ENCODE results near the gene PKD1L1.
A peak's percentile ranks its signal among the peaks of the same experiment; 100 is the strongest.
"Not testable (repeated sequence)": the region's sequence is repeated elsewhere in the genome, so short reads cannot be mapped to it uniquely, and the experiment has no call there.

Gene PKD1L1

GRCh38 chr7:47962262-47962661, 14.0 kb upstream of the PKD1L1 start:
- DNase-seq = no peak

DNA sequence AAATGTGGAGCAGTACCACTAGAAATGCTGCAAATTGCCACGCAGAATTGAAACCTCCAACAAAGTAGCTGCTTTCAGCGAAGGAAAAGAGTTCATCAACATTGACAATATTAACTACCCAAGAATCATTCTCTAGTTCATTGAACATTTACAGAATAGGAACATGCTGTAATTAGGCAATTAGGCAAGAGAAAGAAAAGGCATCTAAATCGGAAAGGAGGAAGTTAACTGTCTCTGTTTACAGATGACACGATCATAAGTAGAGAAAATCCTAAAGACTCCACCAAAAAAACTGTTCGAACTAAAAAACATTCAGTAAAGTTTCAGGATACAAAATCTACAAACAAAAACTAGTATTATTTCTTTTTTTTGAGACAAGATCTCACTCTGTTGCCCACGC, 8.9 kb upstream of the PKD1L1 start:
- no peak for DNase-seq

DNA sequence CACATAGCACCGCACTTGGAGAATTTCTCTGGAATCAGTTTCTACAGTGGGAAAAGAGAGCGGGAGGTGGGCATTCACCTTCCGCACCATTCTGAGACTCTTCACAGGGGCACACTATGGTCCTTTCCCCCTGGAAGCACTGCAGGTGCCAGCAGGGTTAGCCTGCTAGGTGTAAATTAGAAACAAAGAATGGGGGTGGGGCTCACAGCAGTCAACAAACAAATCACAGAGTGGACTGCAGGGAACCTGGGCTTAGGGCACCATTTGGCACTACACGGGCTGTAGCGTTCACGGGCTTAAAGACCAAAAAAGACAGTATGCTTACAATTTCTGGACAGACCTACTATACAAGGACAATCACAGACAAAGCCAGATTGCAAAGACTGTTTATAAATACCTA, 8.0 kb upstream of the PKD1L1 start:
- DNase-seq = no peak

DNA sequence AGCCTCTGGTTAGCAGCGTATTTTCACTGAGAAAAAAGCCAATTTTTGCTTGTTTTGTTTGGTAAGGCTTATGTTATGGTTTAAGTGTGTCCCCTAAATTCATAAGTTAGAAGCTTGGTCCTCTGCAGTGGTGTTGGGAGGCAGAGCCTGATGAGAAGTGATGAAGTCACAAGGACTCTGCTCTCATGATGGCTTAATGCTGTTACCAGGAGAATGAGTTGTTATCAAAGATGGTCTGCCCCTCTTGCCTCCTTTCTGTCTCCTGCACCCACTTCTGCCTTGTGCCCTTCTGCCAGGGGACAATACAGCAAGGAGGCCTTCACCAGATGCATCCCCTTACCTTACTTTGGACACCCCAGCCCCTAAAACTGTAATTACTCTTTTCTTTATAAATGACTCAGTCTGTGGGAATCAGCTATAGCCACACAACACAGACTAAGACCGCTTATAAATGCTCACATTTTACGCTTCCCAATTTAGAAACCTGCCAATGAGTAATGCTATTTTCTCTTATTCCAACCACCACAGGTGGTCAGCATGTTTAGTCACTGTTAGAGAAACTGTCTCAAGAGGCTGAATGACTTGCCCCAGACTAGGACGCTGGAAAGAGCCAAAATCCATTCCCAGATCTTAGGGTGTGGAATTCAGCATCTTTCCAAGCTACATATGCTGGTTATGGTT, 6.1 kb upstream of the PKD1L1 start:
- DNase-seq = no peak

DNA sequence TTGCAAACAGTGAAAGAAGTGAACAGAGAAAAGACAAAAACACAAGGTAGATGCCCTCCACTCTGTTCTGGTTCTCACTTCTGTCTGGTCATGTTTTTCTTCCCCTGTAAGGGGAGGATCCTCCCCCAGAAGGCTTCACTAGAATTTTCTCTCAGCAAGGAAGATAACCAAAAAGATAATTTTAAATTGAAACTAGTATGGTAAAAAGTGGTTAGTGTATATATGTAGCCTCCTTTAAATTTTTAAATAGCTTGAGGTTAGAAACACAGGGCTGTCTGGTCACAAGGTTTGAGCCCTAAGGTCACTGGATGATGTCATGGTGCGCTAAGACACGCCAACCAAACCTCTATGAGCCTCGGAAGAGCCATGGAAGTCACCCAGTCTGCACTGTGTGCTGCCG, 5.6 kb upstream of the PKD1L1 start:
- no peak for DNase-seq

- no peak for DNase-seq
Observed at GRCh38 chr7:47952224-47952623, 4.0 kb upstream of the PKD1L1 start.

DNA sequence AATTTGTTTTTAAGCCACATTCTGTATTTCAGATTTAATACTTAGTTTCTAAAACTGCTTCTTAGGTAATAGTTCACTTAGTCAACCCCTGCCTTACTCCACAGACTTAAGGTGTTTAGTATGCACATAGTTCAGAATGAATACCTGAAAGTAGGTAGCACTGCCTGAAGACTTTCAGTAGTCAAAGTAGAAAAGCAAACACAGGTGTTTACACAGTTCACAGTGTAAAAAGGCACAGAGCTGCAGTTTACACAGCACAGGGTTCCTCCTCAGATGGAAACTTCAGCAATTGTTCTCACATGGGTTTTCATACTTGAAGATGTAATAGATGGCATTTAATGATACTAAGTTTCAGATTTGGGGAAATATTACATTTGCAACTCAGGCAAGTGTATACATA, 3.1 kb upstream of the PKD1L1 start:
- no peak for DNase-seq

DNA sequence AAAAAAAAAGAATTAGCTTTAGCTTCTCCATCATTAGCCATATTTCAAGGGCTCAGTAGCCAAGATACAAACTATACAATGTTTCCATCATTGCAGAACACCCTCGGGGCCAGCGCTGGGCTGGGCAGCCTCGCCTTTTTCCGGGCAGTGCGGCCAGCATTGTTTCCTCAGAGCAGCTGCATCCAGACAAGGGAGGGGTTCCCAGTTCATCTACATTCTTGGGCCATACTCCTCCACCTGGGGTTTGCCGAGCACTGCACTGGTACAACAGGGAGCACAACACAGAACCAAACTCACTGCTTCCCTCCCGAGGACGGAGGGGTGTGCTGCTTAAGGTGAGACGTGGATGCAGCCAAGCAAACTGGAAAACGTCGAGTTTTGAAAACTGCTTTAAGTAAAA, 2.4 kb upstream of the PKD1L1 start:
- no peak for DNase-seq

- no peak for DNase-seq
Observed at GRCh38 chr7:47949703-47950102, 1.4 kb upstream of the PKD1L1 start.

- no peak for DNase-seq
Observed at GRCh38 chr7:47947355-47947749, 914 bp downstream of the PKD1L1 start.

DNA sequence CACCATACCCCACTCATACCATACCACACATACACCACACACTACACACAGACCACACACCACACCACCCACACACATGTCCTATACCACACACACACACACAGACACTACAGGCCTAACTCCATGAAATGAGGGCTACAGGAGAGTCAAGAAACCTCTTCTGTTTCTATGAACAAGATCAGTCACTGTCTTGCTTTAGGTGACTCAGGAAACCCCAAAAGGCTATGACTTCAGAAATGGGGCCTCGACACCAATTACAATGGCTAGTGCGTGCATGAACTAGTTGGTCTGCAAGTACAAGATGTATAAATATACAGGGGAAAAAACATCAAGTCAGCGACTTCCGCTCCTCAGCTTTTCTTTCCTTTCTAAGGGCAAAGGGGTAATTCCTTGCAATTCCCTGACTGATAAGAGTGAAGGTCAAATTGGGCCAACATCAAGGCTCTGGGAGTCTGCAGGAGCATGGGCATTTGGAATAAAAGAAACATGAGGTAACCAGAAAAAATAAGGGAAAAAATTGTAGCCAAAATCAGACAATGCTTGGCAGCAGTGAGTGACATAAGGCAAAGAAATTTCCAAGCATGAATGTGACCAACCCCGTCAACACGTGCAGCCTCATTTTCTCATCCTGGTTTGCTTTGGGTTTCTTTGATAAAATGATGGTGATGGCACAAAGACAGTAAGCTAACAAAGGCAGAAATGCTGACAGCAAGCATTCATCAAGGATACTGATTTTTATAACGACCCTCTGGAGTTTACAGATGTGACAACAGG, 1.5 kb downstream of the PKD1L1 start:
- DNase-seq = no peak

- peak; percentile 72 for DNase-seq
Observed at GRCh38 chr7:47945261-47946015, 2.8 kb downstream of the PKD1L1 start.

DNA sequence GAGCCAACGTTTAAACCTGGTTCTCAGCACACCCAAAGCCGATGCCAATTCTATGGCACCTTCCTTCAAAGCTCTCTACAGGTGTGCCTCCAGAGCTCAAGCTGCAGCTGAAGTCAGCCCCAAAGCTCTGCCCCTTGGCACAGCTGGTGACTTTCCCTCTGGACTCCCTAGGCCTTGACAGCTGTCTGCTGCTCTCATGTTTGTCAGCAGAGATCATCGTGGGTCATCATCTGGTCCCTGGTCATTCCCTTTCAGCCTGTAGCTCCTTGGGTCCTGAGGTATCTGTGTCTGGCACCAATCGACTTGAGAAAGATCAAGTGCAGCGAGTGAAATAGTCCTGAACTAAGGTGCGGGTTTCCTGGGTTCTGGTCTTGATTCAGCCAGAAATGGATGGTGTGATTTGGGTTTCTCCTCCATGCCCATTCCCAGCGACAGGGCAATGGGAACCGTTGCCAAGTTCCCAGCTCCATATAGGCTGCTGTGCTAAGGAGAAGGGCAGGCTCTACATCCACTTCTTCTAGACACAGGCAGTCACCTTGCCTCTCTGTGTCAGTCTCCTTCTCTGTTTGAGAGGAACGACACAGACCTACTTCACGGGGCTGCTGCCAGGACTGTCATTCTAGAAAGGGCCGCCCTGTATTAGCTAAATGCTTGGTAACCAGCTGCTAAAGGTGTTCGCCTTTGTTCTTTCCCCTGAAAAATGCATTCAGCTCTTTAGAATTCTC, 3.6 kb downstream of the PKD1L1 start:
- DNase-seq = no peak

GRCh38 chr7:47943676-47944474, 4.4 kb downstream of the PKD1L1 start:
- no peak for DNase-seq

DNA sequence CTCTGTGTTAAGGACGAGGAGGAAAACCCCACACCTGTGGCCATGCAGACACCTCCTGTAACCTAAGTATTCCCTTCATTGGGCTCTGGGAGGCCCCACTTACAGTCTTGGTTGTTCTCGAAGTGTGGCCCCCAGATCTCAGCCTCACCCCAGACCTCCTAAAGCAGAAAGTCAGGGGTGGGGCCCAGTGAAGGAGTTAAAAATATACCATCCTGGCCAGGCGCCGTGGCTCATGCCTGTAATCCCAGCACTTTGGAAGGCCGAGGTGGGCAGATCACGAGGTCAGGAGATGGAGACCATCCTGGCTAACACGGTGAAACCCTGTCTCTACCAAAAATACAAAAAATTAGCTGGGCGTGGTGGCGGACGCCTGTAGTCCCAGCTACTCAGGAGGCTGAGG, 5.6 kb downstream of the PKD1L1 start:
- DNase-seq = not testable (repeated sequence)

GRCh38 chr7:47942132-47942531, 6.1 kb downstream of the PKD1L1 start:
- DNase-seq = no peak

DNA sequence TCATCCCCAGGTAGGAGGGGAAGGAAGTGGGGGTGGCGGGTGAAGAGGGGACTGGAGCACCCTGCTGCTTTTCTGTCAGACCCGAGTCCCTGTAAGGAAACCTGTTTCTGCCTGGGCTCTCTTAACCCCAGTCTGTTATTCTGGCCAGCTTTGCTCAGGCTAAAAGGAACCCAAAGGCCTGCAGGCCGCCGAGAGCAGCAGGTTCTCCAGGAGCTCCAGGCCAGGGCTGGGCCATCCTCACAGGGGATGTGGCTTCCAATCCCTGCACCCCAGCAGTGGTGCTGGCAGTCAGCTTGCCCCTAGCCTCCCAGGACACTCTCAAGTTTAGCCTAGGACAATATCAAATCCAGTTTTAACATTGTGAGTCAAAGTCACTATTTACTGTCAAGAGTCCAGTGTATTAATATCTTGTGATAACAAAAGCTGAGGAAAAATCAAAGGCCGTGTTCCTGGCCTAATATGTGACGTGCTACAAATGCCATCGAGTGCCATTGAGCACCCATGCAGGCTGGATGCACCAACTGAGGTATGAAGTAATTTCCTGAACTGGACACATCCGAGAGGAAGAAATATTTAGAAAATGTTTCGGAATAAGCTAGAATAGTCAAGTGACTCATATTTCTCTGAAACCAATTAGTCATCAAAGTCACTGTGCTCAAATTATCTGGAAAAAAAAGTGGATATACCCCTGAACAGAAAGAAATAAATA, 7.0 kb downstream of the PKD1L1 start:
- no peak for DNase-seq

- DNase-seq = no peak
Observed at GRCh38 chr7:47940088-47941013, 7.9 kb downstream of the PKD1L1 start.

DNA sequence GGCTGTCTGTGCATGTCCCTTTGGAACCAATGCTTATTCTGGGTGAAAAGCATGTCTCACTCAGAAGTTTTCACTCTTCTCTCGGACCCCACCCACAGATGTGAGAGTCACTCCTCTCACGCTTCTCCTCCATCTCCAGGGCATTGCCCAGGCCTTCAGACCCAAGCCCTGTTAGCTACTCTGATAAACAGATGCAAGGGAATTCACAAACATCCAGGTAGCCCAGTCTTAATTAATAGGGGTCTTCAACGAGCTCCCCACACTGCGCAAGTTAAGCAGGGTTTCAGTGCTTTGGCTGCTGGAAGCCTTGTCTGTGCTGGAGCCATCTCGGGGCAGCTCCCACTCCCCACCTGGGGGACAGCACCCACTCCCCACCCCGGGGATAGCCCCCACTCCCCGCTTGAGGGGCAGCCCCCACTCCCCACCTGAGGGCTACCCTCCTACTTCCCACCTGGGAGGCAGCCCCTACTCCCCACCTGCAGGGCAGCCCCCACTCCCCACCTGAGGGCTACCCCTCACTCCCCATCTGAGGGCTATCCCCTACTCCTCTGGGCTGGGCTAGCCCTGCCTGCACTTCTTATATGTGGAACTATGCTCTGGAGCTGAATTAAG, 8.7 kb downstream of the PKD1L1 start:
- DNase-seq = no peak

DNA sequence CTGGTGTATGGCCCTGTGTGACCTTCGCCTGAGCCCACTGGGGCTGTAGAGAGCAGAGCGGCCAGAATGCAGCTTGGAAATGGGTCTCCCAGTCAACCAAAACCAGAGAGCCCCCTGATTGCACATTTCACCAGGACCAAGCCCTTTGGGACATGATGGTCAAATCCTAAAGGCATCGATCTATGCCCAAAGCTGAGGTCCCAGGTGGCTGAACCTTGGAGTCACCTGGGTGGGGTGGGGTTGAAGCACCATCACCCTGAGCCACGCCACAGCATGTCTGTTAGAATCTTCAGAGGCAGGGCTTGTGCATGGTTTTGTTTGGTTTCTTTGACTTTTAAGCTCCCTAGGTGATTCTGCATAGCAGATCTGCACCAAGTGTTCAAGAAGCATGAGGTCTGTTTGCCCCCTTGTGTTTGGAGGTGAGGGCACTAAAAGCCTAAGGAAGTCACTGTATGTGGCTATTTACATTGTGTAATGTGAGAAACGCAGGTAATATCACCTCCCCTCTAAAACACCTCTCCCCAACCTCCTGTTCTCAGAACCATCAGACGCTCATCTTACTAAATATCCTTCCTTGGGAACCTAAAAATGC, 9.6 kb downstream of the PKD1L1 start:
- DNase-seq = no peak

All from activated CD4-positive, alpha-beta T cell treated with anti-CD3 and anti-CD28 coated beads, Interleukin-2, amount 50 U/mL, for 16 hours (primary cell).